H1 (cell line): ENCODE data around the gene GABRB2. TPM values are rescaled to one million over a fixed set of nuclear protein-coding genes. Genes with fewer than 3 reads are reported as not detected.

Experiments
- CTCF ChIA-PET: fragments of 300-600 bp; sonication (Branson Sonifier 250); formaldehyde crosslinking; loops from one replicate; lab custom pipeline; 2021; ENCODE audit not compliant: partially characterized antibody; lab: Charles Lee
- POLR2A ChIA-PET: fragments of 300-600 bp; sonication (Branson Sonifier 250); formaldehyde crosslinking; loops from one replicate; lab custom pipeline; 2021; ENCODE audit warnings: inconsistent platforms; ENCODE audit not compliant: partially characterized antibody; lab: Charles Lee
- DNase-seq, 2 experiments: peaks; one replicate each; pipeline versions ENCODE4 v3.0.0 to v3.0.0-alpha.2; 2010 to 2022; ENCODE audit warnings: low spot score in 2 of 2, low read depth in 1 of 2, mixed read lengths in 1 of 2
- FAIRE-seq: peaks from 2 replicates; lab custom pipeline; 2011; peaks lifted over from hg19 to GRCh38; lab: Jason Lieb, UNC
- H2AFZ ChIP-seq: 2 replicates; pipeline ENCODE4 v1.8.1; 2012; ENCODE audit warnings: low read length, inconsistent platforms
- H2AK5ac ChIP-seq: 2 replicates; pipeline ENCODE4 v1.6.1; 2013; ENCODE audit warnings: low read depth, low read length
- H2BK120ac ChIP-seq: replicated peaks from 2 replicates; pipeline ENCODE3; 2013; ENCODE audit warnings: low read depth, low read length, inconsistent platforms
- H2BK12ac ChIP-seq: 2 replicates; pipeline ENCODE4 v1.6.1; 2013; ENCODE audit warnings: low read depth, low read length
- H2BK15ac ChIP-seq: 2 replicates; pipeline ENCODE4 v1.6.1; 2013; ENCODE audit warnings: low read length
- H2BK20ac ChIP-seq: 2 replicates; pipeline ENCODE4 v1.6.1; 2013; ENCODE audit warnings: low read length
- H2BK5ac ChIP-seq: 2 replicates; pipeline ENCODE4 v1.6.1; 2013; ENCODE audit warnings: low read depth, low read length
- H3K14ac ChIP-seq: 2 replicates; pipeline ENCODE4 v1.6.1; 2013; ENCODE audit warnings: inconsistent platforms; ENCODE audit not compliant: insufficient read length
- H3K18ac ChIP-seq: 2 replicates; pipeline ENCODE4 v1.6.1; 2013; ENCODE audit warnings: low read length; ENCODE audit errors: extremely low read depth
- H3K23ac ChIP-seq: 2 replicates; pipeline ENCODE4 v1.6.1; 2013; ENCODE audit warnings: inconsistent platforms; ENCODE audit not compliant: insufficient read length
- H3K23me2 ChIP-seq: 2 replicates; pipeline ENCODE4 v1.6.1; 2013; ENCODE audit warnings: low read depth, low read length
- H3K27ac ChIP-seq: 2 replicates; pipeline ENCODE4 v1.6.1; 2011; ENCODE audit warnings: low read depth, low read length, inconsistent platforms
- H3K27me3 ChIP-seq, 4 experiments: replicated peaks in 1 of 4; 1 replicate in 1 of 4; 2 replicates in 3 of 4; pipeline versions ENCODE4 v1.6.1 to v1.8.1; 2011 to 2013; ENCODE audit warnings: low read length in 3 of 4, mild to moderate bottlenecking in 3 of 4, inconsistent platforms in 2 of 4, mixed read lengths in 2 of 4, moderate library complexity in 1 of 4; ENCODE audit not compliant: control insufficient read depth in 3 of 4, insufficient read depth in 3 of 4; ENCODE audit errors: extremely low read depth in 1 of 4
- H3K36me3 ChIP-seq, 4 experiments: 2 replicates each; pipeline versions ENCODE4 v1.6.1 to v1.8.1; 2011 to 2013; ENCODE audit warnings: mild to moderate bottlenecking in 4 of 4, low read length in 3 of 4, moderate library complexity in 2 of 4, control low read depth in 1 of 4, inconsistent platforms in 1 of 4; ENCODE audit not compliant: insufficient read depth in 4 of 4, control insufficient read depth in 2 of 4
- H3K4ac ChIP-seq: replicated peaks from 2 replicates; pipeline ENCODE3; 2013; ENCODE audit warnings: low read length, low read depth, mixed read lengths, inconsistent platforms; ENCODE audit not compliant: insufficient read length
- H3K4me1 ChIP-seq, 4 experiments: replicated peaks in 1 of 4; 1 replicate in 1 of 4; 2 replicates in 3 of 4; pipeline versions ENCODE4 v1.6.1 to v1.8.1; 2011 to 2013; ENCODE audit warnings: low read length in 3 of 4, inconsistent platforms in 2 of 4, mixed read lengths in 1 of 4; ENCODE audit not compliant: insufficient read depth in 4 of 4, control insufficient read depth in 3 of 4
- H3K4me2 ChIP-seq, 2 experiments: 2 replicates each; pipeline versions ENCODE4 v1.6.1 to v1.8.1; 2011 to 2013; ENCODE audit warnings: low read depth in 2 of 2, low read length in 2 of 2, control low read depth in 1 of 2, inconsistent platforms in 1 of 2, mild to moderate bottlenecking in 1 of 2; ENCODE audit not compliant: insufficient read depth in 1 of 2
- H3K4me3 ChIP-seq, 4 experiments: fragments of 200-600, 300-600 bp in 1 of 4; sonication (generic), shearing (Covaris generic), sonication (Bioruptor Twin) in 1 of 4; 2 replicates each; pipeline versions ENCODE4 v1.5.1 to v1.8.1; 2011 to 2016; ENCODE audit warnings: low read length in 4 of 4, low read depth in 3 of 4, control low read depth in 2 of 4, inconsistent platforms in 2 of 4, mild to moderate bottlenecking in 2 of 4, mixed read lengths in 1 of 4, moderate library complexity in 1 of 4; ENCODE audit not compliant: insufficient read depth in 2 of 4; ENCODE audit errors: extremely low read depth in 1 of 4
- H3K56ac ChIP-seq: replicated peaks from 2 replicates; pipeline ENCODE3; 2013; ENCODE audit warnings: low read depth, mild to moderate bottlenecking, mixed read lengths, low read length, inconsistent platforms; ENCODE audit not compliant: insufficient read length
- H3K79me1 ChIP-seq: 2 replicates; pipeline ENCODE4 v1.6.1; 2013; ENCODE audit warnings: low read depth, low read length, control low read depth
- H3K79me2 ChIP-seq, 2 experiments: 2 replicates each; pipeline versions ENCODE4 v1.6.1 to v1.8.1; 2012 to 2013; ENCODE audit warnings: low read length in 2 of 2, mild to moderate bottlenecking in 2 of 2, inconsistent platforms in 1 of 2; ENCODE audit not compliant: insufficient read depth in 2 of 2, control insufficient read depth in 1 of 2
- H3K9ac ChIP-seq, 4 experiments: replicated peaks in 1 of 4; 1 replicate in 1 of 4; 2 replicates in 3 of 4; pipeline versions ENCODE4 v1.6.1 to v1.8.1; 2011 to 2013; ENCODE audit warnings: low read depth in 3 of 4, low read length in 3 of 4, control low read depth in 2 of 4, mild to moderate bottlenecking in 2 of 4, moderate library complexity in 2 of 4, inconsistent platforms in 1 of 4; ENCODE audit errors: extremely low read depth in 1 of 4
- H3K9me3 ChIP-seq, 2 experiments: 2 replicates each; pipeline versions ENCODE4 v1.6.1 to v1.8.1; 2012 to 2013; ENCODE audit warnings: mild to moderate bottlenecking in 2 of 2, moderate library complexity in 2 of 2, control low read depth in 1 of 2, inconsistent platforms in 1 of 2, low read depth in 1 of 2, low read length in 1 of 2, mixed read lengths in 1 of 2; ENCODE audit not compliant: insufficient read depth in 2 of 2
- H4K20me1 ChIP-seq, 2 experiments: replicated peaks in 1 of 2; 2 replicates each; pipeline versions ENCODE3 to v1.8.1; 2011 to 2013; ENCODE audit warnings: inconsistent platforms in 2 of 2, low read length in 2 of 2, mild to moderate bottlenecking in 1 of 2; ENCODE audit not compliant: insufficient read depth in 2 of 2, control insufficient read depth in 1 of 2
- H4K5ac ChIP-seq: 2 replicates; pipeline ENCODE4 v1.6.1; 2013; ENCODE audit warnings: low read length, low read depth, mixed read lengths, inconsistent platforms; ENCODE audit not compliant: insufficient read length
- H4K8ac ChIP-seq: 2 replicates; pipeline ENCODE4 v1.8.0; 2013; ENCODE audit warnings: mild to moderate bottlenecking, moderate library complexity, low read length, inconsistent platforms; ENCODE audit not compliant: insufficient read depth; ENCODE audit errors: extremely low read depth
- H4K91ac ChIP-seq: replicated peaks from 2 replicates; pipeline ENCODE3; 2013; ENCODE audit warnings: low read length, mixed read lengths, inconsistent platforms; ENCODE audit not compliant: insufficient read length
- BCL11A ChIP-seq, 2 experiments: IDR thresholded peaks; one replicate each; pipeline ENCODE4 v1.6.1; 2011; ENCODE audit warnings: low read depth in 2 of 2, low read length in 2 of 2, mild to moderate bottlenecking in 2 of 2
- HDAC2 ChIP-seq, 2 experiments: fragments of 300-600 bp in 1 of 2; sonication (generic) in 1 of 2; IDR thresholded peaks; 2 replicates each; pipeline ENCODE4 v1.6.1; 2011 to 2012; ENCODE audit warnings: low read depth in 2 of 2, low read length in 2 of 2, mild to moderate bottlenecking in 2 of 2, moderate library complexity in 2 of 2, borderline replicate concordance in 1 of 2, inconsistent platforms in 1 of 2
- NANOG ChIP-seq: IDR thresholded peaks from 2 replicates; pipeline ENCODE4 v1.6.1; 2011; ENCODE audit warnings: low read length, low read depth, mild to moderate bottlenecking, inconsistent platforms; ENCODE audit not compliant: insufficient read depth, poor library complexity, severe bottlenecking
- SIRT6 ChIP-seq: IDR thresholded peaks from one replicate; pipeline ENCODE4 v1.7.1; 2012; ENCODE audit warnings: low read length, inconsistent platforms
- TEAD4 ChIP-seq: IDR thresholded peaks from 2 replicates; pipeline ENCODE4 v1.6.1; 2012; ENCODE audit warnings: low read depth, low read length, inconsistent platforms, mixed read lengths
- WGBS, 2 experiments: shearing (Covaris generic) in 1 of 2; methylation state at CpG; one replicate each; pipeline versions ENCODE4 v1.1.6 to v1.1.7; 2013 to 2015; ENCODE audit warnings: low lambda C conversion rate in 2 of 2, mixed read lengths in 2 of 2, inconsistent platforms in 1 of 2, low coverage in 1 of 2, missing lambda C conversion rate in 1 of 2; ENCODE audit not compliant: insufficient replicate concordance in 2 of 2, insufficient coverage in 1 of 2, insufficient read length in 1 of 2; ENCODE audit errors: extremely low coverage in 1 of 2, missing lambda C conversion rate in 1 of 2; 5-methylcytosine and 5-hydroxymethylcytosine counted together
- polyA plus RNA-seq, 7 experiments: library from polyadenylated mRNA; depleted of rRNA in 3 of 7; stranded (reverse) in 5 of 7; unstranded in 2 of 7; fragments of >200 nt in 5 of 7; fragments of 200-250 nt in 2 of 7; gene quantifications; 1 replicate in 5 of 7; 2 replicates in 1 of 7; 4 replicates in 1 of 7; pipeline versions ENCODE4 v1.2.1 to v1.2.3, GENCODE V29; 2011 to 2013; ENCODE audit warnings: missing spikeins in 2 of 7, mixed read lengths in 2 of 7
- total RNA-seq: library from RNA; stranded (reverse); fragmentation: NEBNext Ultra II Directional; extraction: Animal tissue kit (Norgen Biotek cat#: 25700); gene quantifications from 2 replicates; pipeline ENCODE4 v1.2.1, GENCODE V29; 2021

The GABRB2 gene
- total and polyA plus RNA-seq, 2 of the 8 experiments (the other 6 are each of a cell fraction or from before 2014, with no cell fraction given): 0.54 to 1.9 TPM

- Histone ChIP-seq H3K4ac (no peak overlapping the region), H2BK12ac (no peak overlapping the region), H3K9ac (no peak overlapping the region), H3K9me3 (no peaks in the 10 kb centered on the region), H2AK5ac (no peak overlapping the region), H3K23me2 (no peaks in the 10 kb centered on the region), H3K27me3 (no peaks in the 10 kb centered on the region), H3K36me3 (no peaks in the 10 kb centered on the region), H3K27ac (no peak overlapping the region), H3K56ac (no peak overlapping the region), H4K8ac (no peak overlapping the region), H3K4me1 (peaks cover 0 to 4% (median 0%) of the 10 kb centered on the region in 4 experiments; a peak in 1 of 7 replicates), H3K79me2 (no peaks in the 10 kb centered on the region), H3K18ac (no peak overlapping the region), H3K23ac (no peak overlapping the region), H2BK15ac (no peak overlapping the region), H3K14ac (no peak overlapping the region), H2AFZ (no peak overlapping the region), H4K5ac (no peak overlapping the region), H2BK20ac (no peak overlapping the region), H3K4me2 (no peak overlapping the region), H2BK120ac (no peak overlapping the region), H3K4me3 (no peak overlapping the region), H4K91ac (no peak overlapping the region), H3K79me1 (no peaks in the 10 kb centered on the region), H2BK5ac (no peak overlapping the region), H4K20me1 (no peaks in the 10 kb centered on the region)
- CTCF ChIA-PET: no interaction called here
- 65% methylated on average over 1 of the region's 1 CpG; no CpG with 5 or more reads in 1 of the 2 experiments for WGBS, 2 experiments
- TF ChIP-seq HDAC2 (IDR thresholded peaks at IDR 0.05; ENCODE audit: borderline replicate concordance in 1 of 2, low read depth in 2 of 2, low read length in 2 of 2) (0 out of 4 replicates have a peak, but pooled peaks of 1 of the 2 experiments have one; percentile 22), SIRT6 (no peak), BCL11A (IDR thresholded peaks at IDR 0.05; ENCODE audit: low read depth in 2 of 2, low read length in 2 of 2) (peak in 1 of 2 experiments; percentile 27), NANOG (peak; percentile 46), TEAD4 (peak; percentile 54; the same call in 1 of the 2 replicates)
- POLR2A ChIA-PET: no interaction called here
- peak in 1 of 2 experiments; percentile 9 for DNase-seq
- peak; percentile 62 for FAIRE-seq
These were observed 114.6 kb downstream of the GABRB2 start for GRCh38 chr5:161431963-161432362.
